Measurements from ENCODE around the gene EGFL7.
"Not testable (repeated sequence)": the region's sequence is repeated elsewhere in the genome, so short reads cannot be mapped to it uniquely, and the experiment has no call there.

The EGFL7 gene

DNA sequence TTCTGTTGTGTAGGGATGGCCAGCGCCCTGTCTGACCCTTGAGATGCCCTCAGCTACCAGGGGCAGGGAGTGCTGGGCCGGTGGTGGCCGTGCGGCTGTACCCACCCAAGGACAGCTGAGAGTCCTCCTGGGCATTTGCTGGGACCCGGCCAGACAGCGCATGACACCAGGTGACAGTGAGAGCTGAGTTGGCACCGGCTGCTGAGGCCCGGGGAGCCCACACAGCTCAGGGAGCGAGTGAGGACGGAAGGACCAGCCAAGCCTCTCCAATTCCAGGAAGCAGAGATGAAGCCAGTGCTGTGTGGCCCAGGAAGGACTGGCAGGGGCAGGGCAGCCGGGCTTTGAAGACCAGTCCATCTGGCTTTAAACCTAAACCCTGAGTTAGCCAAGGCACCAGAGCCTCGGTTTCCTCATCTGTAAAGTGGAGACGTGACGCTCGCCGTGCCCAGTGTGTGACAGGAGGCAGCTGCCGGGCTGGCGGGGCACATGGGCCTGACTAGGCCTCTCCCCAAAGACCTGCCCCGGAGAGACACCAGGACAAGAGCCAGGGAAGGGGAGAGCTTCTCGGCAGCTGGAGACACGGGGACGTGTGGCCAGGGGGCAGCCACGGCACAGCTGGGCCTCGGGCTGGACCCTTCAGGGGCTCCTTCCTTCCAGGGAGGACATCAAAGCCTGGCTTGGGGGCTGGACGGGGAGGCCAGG lies 27.5 kb downstream of the EGFL7 start:
- DNase-seq, result no peak

DNA sequence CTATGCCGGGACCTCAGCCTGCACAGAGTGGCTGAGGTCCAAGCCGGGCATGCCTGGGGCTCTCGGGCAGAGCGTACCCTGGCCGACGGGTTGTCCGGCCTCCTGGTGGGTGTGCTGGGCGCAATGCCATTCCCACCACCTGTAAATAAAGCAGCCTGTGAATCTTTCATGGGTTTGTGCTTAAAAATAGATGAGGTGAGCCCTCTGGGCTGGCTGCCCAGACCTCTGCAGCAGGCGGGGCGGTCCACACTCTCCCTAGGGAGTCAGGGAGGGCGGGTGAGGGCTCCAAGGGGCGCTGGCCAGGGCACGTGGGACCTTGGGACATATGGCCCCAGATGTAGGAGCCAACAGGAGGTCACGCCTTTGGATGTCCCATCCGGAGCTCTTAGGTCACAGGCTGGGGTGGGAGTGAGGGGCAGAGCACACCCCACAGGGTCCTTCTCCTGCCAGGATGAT lies 28.1 kb downstream of the EGFL7 start:
- DNase-seq, result no peak

DNA sequence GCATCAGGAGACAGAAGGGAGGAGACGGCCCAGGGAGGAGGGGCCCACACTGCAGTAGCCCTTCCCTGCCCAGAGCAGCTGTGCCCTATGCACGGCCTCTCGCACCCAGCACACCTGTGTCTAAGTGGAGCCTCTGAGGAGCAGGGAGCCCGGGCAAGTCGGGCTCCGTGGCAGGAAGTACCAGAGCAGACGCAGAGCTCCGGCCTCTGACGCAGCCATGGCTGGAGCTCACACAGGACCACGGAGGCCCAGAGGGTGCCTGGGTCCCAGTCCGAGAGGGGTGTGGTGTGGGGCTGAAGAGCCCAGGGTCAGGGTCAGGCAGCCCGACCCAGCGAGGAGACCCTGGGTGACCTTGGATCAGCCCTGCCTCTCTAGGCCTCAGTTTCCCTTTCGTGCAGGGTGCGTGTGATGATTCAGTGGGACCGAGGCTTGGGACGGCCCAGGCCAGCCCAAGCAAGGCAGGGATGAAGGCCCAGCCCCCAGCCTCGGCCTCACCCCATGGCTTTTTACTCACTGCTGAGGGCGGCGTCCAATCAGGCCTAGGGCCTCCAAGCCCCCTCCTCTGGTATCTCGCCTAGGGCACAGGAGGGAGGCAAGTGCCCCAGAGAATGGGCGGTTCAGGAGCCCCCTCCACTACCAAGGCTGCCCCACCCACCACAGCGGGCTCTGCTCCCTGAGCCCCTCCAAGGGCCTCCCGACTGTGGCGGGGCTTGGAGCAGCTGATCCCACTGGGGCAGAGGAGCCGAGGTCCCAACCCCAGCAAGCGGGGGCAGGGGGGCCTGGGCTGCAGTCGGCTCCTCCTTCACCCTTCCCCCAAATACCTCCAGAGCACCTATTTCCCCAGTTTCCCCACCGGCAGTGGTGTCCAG lies 28.8 kb downstream of the EGFL7 start:
- no peak for DNase-seq

GRCh38 chr9:136692185-136693134 lies 29.7 kb downstream of the EGFL7 start:
- DNase-seq, result no peak

GRCh38 chr9:136693135-136693489 lies 30.4 kb downstream of the EGFL7 start:
- no peak for DNase-seq

GRCh38 chr9:136693490-136694162 lies 30.9 kb downstream of the EGFL7 start:
- no peak for DNase-seq

DNA sequence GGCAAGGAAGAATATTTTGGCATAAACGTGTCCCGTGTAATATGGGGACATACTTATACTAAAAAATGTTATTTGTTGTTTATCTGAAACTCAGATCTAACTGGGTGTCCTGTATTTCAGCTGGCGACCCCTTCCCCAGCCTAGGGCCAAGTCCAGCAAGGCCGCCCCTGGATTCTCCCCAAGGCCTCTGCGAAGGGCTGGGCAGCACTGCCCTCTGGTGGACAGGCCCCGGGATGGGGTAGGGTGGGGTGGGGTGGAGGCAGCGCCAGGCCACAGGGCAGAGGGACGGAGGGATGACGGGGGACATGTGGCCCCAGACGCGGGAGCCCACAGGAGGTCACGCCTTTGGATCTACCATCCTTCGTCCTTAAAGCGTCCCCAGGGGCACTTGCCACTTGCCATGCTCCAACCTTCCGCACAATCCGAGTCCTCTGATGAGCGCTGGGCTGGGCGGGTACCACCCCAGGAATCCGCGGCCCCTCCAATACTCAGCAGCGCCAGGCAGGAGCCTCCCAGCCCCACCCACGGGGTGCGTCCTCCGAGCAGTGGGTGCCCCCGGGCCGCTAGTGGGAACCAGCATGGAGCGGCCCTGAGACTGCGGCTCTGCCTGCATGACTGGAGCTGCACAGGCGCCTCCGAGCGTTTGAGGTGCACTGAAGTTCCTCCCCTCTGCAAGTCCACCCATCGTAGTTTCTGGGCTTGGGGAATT lies 31.6 kb downstream of the EGFL7 start:
- DNase-seq, result peak; percentile 76

- no peak for DNase-seq
Observed at GRCh38 chr9:136694872-136695247, 32.1 kb downstream of the EGFL7 start.

DNA sequence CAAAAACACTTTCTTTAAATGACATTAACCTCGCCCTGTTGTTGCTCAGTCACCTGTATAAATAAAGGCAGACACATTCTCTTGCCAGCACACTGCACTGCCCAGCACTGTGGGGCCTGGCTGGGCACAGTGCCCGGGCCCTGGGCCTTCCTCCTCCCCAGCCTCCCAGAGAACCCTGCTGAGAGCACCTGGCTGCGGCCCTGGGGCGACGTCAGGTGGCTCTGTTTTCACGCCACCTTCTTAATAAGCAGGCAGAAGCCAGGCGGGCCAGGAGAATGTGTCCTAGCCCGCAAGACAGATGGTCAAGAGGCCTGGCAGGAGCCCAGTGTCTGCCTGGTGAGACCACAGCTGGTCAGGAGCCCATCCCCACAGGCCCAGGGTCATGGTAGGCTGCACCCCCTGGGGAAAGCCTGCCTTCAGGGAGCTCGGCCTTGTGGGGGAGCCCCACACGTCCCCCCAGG lies 32.7 kb downstream of the EGFL7 start:
- no peak for DNase-seq

GRCh38 chr9:136695955-136696354 lies 33.2 kb downstream of the EGFL7 start:
- DNase-seq, result no peak

DNA sequence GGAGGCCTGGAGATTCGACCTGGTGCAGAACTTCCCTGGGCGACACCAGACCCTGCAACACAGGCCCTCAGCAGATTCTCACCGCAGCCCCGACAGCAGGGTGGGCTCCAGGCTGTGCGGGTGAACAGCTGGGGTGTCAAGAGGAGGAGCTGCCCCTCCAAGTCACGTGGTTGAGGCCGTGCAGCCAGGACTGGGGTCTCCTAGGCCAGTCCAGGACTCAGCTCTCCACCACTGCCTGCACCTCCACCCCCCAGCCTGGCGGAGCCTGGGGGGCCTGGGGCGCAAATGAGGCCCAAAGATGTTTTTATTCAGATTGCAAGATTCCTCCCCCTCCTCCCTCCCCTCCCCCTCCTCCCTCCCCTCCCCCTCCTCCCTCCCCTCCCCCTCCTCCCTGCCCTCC lies 33.8 kb downstream of the EGFL7 start:
- no peak for DNase-seq

DNA sequence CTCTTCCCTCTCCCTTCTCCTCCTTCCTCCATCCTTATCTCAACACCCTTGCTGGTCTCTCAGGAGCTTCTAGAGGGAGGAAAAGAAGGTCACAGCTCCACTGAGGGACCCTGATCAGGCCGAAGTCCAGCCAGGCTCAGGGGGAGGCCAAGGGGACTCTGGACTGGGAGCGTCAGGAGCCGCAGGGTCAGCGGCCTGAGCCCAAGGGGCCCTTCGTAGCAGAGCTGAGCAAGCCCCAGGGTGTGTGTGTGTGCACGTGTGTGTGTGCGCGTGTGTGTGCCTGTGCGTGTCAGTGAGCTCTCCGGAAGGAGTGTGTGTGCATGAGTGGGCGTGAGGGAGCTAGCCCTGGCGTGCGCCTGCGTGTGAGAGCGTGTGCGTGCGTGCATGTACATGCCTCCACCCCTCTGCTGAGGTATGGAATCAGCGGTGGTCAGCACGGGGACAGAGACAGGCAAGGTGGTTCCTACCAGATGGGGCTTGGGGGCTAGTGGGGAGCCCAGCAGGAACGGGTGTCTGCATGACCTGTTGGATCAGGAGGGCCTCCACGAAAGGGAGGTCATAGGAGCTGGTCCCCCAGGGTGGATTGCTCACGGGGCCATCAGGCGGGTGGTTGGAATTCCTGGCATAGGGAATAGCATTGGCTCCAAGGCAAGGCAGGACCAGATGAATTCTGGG lies 34.6 kb downstream of the EGFL7 start:
- no peak for DNase-seq

DNA sequence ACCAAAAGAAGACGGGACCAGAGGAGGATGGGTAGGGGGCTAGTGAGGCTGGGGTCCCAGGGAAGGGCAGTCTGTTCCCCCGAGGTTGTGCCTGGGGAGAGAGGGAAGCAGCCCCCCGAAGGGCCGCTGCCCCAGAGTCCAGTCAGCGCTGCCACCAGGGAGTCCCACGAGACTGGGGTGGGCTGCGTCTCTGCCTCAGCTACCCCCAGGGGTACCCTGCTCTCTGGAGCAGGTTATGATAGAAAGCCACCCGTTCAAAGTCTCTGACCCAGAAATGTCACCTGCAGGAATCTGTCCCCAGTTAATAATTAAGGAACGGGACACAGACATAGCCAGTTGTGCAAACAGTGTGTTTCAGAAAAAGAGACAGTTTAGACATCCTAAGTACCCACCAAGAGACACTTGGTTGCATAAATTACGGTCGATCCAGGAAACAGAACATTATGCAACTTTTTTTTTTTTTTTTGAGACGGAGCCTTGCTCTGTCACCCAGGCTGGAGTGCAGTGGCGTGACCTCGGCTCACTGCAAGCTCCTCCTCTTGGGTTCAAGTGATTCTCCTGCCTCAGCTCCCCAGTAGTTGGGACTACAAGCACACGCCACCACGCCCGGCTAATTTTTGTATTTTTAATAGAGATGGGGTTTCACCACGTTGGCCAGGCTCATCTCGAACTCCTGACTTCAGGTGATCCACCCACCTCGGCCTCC lies 35.3 kb downstream of the EGFL7 start:
- DNase-seq, result no peak

DNA sequence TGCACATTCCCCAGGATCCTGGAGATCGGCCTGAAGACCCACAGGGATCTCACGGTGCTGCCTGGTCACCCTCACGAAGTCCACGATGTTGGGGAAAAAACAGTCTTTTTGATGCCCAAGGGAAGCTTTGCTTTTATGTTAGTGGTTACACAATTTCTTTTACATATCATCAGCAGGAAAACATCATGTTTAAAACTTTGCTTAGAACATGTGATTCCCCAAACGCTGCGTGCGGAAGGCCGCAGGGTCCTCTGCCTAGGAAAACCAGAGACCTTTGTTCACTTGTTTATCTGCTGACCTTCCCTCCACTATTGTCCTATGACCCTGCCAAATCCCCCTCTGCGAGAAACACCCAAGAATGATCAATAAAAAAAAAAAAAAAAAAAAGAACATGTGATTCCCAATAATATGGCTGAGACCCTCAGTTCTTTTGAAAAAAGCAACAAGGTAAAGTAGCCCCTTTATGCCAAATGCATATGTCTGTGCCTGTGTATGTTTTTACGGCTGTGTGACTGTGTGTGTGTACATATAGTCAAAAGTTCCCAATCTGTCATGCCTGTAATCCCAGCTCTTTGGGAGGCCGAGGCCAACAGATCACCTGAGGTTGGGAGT lies 36.0 kb downstream of the EGFL7 start:
- DNase-seq, result no peak

- no peak for DNase-seq
Observed at GRCh38 chr9:136700304-136700703, 37.6 kb downstream of the EGFL7 start.

GRCh38 chr9:136700959-136701667 lies 38.4 kb downstream of the EGFL7 start:
- DNase-seq, result peak; percentile 84

DNA sequence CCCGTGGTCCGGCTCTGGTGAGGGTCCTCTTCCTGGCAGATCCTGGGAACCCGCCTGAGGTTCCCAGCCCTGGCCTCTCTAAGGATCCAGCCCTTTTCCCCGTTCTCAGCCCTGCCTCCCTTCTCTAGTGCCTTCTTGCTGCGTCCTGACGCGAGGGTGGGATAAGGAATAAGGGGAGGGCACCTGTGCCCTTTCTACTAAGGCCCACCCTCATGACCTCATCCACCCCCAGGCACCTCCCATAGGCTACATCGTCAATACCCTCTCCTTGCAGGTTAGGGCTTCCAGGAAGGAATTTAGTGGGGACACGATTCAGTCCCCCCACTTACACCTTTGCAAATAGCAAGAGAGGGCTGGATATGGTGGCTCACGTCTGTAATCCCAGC lies 38.9 kb downstream of the EGFL7 start:
- DNase-seq, result no peak

GRCh38 chr9:136703276-136703860 lies 40.7 kb downstream of the EGFL7 start:
- no peak for DNase-seq

DNA sequence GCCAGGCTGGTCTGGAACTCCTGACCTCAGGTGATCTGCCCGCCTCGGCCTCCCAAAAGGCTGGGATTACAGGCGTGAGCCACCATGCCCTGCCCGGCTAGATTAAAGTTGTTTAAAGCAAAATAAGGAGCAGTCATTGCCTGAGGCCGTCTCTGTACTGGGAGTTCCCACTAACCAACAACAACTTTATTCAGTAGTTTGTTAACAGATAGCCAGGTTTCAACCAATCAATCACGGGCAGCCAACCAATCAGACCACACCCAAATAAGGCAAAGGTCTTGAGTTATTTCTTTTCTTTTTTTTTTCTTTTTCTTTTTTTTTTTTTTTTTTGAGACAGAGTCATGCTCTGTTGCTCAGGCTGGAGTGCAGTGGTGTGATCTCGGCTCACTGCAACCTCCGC lies 42.0 kb downstream of the EGFL7 start:
- not testable (repeated sequence) for DNase-seq

All from activated CD8-positive, alpha-beta memory T cell treated with anti-CD3 and anti-CD28 coated beads, Interleukin-2, amount 50 U/mL, for 48 hours (primary cell).